ENCODE results near the gene SGCA. TPM values are rescaled to one million over a fixed set of nuclear protein-coding genes. Genes with fewer than 3 reads are reported as not detected.

SGCA gene
- total RNA-seq, 2 donors from 2014 or later: 1.7 to 2.3 TPM

DNA sequence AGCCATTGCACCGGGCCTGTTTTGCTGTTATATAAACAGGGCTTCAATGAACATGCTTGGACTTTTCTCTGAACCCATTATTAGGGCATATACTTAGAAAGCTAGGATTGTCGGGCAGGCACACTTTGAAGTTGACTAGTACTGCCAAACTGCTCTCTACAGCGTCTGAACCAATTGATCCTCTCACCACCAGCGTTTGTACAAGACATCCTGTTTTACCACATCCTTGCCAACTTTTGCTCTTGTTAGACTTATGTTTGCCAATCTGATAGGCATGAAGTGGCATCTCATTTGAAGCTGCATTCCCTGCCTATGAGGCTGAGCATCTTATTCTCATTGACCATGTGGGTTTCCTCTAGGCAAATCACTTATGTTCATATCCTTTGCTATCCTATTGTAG is 7.9 kb upstream of the SGCA start:
- Mint-ChIP-seq H3K4me1 (ENCODE audit: low read depth) (peaks cover 56% of the 10 kb centered on the region), H3K27me3 (ENCODE audit: low read depth) (no peaks in the 10 kb centered on the region), H3K36me3 (ENCODE audit: insufficient read depth in 2 of 2) (peaks cover 0 to 2% of the 10 kb centered on the region in 2 donors), H3K4me3 (no peak overlapping the region), H3K9me3 (no peaks in the 10 kb centered on the region), H3K27ac (no peak overlapping the region)
- no peak for ATAC-seq (replicated peaks in 1 of 2)
- DNase-seq: no peak

DNA sequence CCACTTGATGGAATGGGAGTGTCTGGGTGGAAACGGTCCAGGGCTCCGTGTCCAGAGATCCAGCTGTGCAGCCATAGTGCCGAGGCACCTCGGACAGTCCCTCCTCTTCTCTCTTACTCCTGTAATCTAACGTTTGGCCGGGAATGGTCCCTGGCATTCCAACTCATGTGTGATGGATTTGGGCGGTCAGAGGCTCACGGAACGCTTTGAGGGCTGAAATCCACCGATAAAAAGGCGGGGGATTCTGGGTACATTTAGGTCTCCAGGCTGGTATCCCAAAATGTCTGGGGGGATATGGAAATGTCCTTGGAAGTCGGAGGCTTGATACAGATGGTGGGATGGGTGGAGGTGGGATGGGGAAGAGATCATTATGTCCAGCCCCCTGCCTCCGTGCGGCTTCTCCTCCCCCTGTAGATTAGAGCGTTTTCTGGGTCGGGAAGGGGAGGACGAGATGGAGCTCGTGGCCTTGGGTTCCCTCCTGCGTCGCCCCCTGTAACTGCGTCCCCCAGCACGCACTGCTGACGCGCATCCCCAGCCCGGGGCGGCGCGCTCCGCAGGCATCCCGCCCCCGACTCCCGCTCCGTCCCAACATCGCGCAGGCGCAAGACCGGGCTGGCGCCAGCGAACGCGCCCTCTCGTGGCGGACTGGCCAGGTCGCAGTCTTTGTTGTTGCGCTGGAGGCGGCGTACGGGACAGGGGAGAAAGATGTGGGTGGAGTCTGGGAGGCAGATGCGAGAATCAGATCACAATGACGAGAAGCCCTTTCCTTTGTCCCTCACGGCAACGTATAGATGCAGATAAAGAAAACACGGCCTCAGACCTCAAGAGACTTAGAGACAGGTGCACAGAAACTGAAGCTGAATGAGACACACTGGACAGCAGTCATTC is 4.5 kb upstream of the SGCA start:
- no peaks in the 10 kb centered on the region for H3K9me3 Mint-ChIP-seq
- H3K4me1 Mint-ChIP-seq (ENCODE audit: low read depth): peaks cover 49% of the 10 kb centered on the region
- peak overlapping the region; percentile 81 to 83 for H3K4me3 Mint-ChIP-seq
- H3K27ac Mint-ChIP-seq: peak overlapping the region; percentile 91
- H3K36me3 Mint-ChIP-seq (ENCODE audit: insufficient read depth in 2 of 2): peaks cover 0 to 2% of the 10 kb centered on the region in 2 donors
- no peaks in the 10 kb centered on the region for H3K27me3 Mint-ChIP-seq (ENCODE audit: low read depth)
- peak; percentile 95 for ATAC-seq (replicated peaks in 1 of 2)
- DNase-seq: peak; percentile 95 to 98

DNA sequence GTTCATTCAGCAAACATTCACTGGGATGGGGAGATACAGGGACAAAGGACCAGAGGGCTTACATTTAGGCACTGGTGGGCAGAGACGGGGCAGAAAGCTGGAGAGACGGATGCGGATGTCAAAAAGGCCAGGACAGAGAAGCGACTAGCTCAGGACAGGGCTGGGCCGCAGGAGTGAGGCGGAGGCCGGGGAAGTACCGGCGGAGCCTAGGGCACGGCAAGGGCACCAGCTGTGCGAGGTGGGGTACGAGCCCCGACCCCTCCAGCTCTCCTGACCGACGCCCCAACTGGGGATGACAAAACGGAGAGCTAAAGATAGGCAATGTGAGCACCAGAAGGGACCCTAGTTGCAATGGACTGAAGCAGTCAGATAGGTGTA is 3.9 kb upstream of the SGCA start:
- Mint-ChIP-seq H3K36me3 (ENCODE audit: insufficient read depth in 2 of 2) (peaks cover 0 to 2% of the 10 kb centered on the region in 2 donors), H3K27ac (peak overlapping the region; percentile 91), H3K4me1 (ENCODE audit: low read depth) (peaks cover 49% of the 10 kb centered on the region), H3K4me3 (peak overlapping the region; percentile 81 to 83), H3K27me3 (ENCODE audit: low read depth) (no peaks in the 10 kb centered on the region), H3K9me3 (no peaks in the 10 kb centered on the region)
- ATAC-seq (replicated peaks in 1 of 2) (no peak), DNase-seq (no peak)

DNA sequence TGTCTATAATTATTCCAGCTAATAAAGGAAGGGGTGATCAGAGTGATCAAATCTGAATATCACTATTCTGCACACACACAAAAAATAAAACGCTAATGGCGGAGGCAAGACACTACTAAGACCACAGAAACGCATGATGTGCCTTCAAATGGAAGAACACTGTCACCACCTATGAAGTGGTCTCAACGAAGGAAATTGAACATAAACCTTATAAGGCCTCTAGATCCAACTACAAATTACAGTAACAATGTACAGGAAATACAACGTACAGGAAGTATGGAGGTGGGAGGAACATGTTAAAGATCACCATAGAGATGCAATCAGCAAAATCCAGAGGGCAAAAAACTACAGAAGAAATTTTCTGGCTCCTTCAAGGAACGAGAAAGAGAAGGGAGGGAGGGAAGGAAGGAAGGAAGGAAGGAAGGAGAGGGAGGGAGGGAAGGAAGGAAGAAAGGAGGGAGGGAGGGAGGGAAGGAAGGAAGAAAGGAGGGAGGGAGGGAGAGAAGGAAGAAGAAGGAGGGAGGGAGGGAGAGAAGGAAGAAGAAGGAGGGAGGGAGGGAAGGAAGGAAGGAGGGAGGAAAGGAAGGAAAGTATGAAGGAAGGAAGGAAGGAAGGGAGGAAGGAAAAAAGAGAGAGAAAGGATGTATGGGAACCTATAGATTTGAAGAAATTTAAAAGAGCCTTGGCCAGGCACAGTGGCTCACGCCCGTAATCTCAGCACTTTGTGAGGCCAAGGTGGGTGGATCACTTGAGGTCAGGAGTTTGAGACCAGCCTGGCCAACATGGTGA is 3.1 kb upstream of the SGCA start:
- Mint-ChIP-seq H3K36me3 (ENCODE audit: insufficient read depth in 2 of 2) (peaks cover 0 to 2% of the 10 kb centered on the region in 2 donors), H3K27me3 (ENCODE audit: low read depth) (no peaks in the 10 kb centered on the region), H3K4me1 (ENCODE audit: low read depth) (peaks cover 47% of the 10 kb centered on the region), H3K9me3 (no peaks in the 10 kb centered on the region), H3K4me3 (peak overlapping the region; percentile 81 to 83), H3K27ac (peak overlapping the region; percentile 75)
- DNase-seq: no peak
- ATAC-seq (replicated peaks in 1 of 2): peak; percentile 6 to 12

DNA sequence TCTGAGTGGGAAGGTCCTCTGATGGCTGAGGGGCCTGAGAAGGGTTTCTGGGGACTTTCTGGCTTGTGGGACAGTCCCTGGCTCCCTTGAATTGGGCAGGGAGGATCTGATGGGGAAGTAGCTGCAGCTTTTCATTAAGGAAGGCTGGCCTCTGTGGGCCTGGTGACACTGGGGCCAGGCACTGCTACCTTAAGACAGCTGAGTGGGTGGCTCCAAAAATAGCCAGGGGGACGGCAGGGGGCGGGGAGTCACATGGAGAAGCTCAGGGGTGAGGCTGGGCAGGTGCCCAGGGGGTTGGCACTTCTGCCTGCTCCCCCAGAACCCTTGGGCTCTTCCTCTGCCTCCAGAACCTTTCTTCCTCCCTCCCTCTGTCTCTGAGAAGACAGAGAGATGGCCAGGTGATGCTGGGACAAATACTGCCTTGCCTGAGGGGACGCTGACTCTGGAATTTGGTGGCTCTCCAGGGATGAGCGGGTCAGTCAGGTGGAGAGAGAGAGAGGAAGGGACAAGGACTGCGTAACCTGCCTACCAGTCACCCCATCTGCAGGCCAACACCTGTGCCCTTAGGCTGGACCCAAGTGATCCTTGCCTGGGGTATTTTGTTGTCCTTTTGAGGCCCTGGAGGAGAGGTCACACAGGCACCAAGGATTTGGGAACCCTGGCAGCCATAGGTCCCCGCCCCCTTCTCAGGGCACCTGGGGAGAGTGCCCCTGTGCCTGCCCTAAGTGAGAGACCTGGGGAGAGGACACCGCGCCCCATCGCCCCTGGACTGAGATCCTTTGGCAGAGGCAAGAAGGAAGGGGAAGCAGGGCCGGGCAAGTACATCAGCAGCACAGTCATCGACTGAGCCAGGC is 1.7 kb upstream of the SGCA start:
- Mint-ChIP-seq H3K27ac (no peak overlapping the region), H3K36me3 (ENCODE audit: insufficient read depth in 2 of 2) (peaks cover 0 to 2% of the 10 kb centered on the region in 2 donors), H3K27me3 (ENCODE audit: low read depth) (no peaks in the 10 kb centered on the region), H3K4me3 (peak overlapping the region in 1 of 2 donors; percentile 36), H3K4me1 (ENCODE audit: low read depth) (peaks cover 41% of the 10 kb centered on the region), H3K9me3 (no peaks in the 10 kb centered on the region)
- no peak for ATAC-seq (replicated peaks in 1 of 2)
- DNase-seq: no peak

DNA sequence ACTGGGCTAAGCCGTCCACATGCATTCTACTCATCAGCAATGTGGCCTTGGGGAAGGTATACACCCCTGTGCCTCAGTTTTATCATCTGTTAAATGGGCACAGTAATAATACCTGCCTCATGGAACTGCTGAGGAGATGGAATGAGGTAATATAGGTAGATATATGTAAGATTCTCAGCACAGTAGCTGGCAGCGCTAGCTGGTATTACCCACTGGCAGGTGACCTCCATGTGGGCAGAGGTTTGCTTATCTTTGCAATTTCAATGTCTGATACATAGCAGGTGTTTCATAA is 1.2 kb upstream of the SGCA start:
- Mint-ChIP-seq H3K27ac (no peak overlapping the region), H3K9me3 (no peaks in the 10 kb centered on the region), H3K27me3 (ENCODE audit: low read depth) (no peaks in the 10 kb centered on the region), H3K4me1 (ENCODE audit: low read depth) (peaks cover 47% of the 10 kb centered on the region), H3K36me3 (ENCODE audit: insufficient read depth in 2 of 2) (peaks cover 0 to 2% of the 10 kb centered on the region in 2 donors), H3K4me3 (no peak overlapping the region)
- DNase-seq (no peak), ATAC-seq (replicated peaks in 1 of 2) (no peak)

DNA sequence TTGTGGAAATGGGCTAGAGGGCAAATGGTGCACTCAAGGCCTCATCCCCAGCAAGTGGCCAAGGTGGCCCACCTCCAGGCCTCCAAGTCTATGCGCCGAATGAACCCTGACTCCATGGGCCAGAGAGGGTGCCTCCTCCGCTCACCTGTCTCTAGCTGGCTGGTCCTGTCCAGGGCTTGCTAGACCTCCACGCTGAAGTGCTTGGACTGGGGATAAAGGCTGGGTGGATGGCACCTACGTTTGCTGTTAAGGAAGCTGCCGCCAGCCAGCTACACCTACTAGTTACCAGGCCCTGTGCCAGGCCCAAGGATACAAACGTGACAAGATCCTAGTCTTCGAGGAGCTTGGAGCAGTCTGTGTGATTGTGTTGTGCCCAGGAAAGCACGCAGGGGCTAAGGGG is 739 bp upstream of the SGCA start:
- peaks cover 51% of the 10 kb centered on the region for H3K4me1 Mint-ChIP-seq (ENCODE audit: low read depth)
- H3K9me3 Mint-ChIP-seq: no peaks in the 10 kb centered on the region
- no peak overlapping the region for H3K4me3 Mint-ChIP-seq
- peak overlapping the region; percentile 3 for H3K27ac Mint-ChIP-seq
- no peak for ATAC-seq (replicated peaks in 1 of 2)
- no peaks in the 10 kb centered on the region for H3K27me3 Mint-ChIP-seq (ENCODE audit: low read depth)
- peaks cover 0 to 2% of the 10 kb centered on the region in 2 donors for H3K36me3 Mint-ChIP-seq (ENCODE audit: insufficient read depth in 2 of 2)
- no peak for DNase-seq

DNA sequence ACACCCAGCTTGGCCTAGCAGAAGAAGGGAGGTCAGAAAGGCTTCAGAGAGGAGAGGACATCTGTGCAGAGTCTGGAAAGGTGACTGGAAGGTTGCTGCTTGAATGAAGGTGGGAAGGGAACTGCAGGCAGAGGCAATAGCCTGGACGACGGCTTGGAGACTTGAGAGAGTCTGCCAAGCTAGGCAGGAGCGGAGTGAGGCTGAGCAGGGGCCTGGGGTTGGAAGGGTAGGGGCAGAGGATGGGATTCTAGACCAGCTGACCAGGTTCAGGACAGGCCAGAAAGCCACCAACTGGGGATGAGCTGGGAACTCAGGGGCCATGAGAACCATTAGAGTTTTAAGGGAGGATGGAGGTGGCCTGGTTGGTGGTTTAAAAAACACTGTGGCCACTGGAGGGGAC is 339 bp upstream of the SGCA start:
- no peaks in the 10 kb centered on the region for H3K27me3 Mint-ChIP-seq (ENCODE audit: low read depth)
- ATAC-seq (replicated peaks in 1 of 2): no peak
- peak overlapping the region; percentile 3 for H3K27ac Mint-ChIP-seq
- no peak overlapping the region for H3K4me3 Mint-ChIP-seq
- no peaks in the 10 kb centered on the region for H3K9me3 Mint-ChIP-seq
- peaks cover 0 to 2% of the 10 kb centered on the region in 2 donors for H3K36me3 Mint-ChIP-seq (ENCODE audit: insufficient read depth in 2 of 2)
- H3K4me1 Mint-ChIP-seq (ENCODE audit: low read depth): peaks cover 50% of the 10 kb centered on the region
- no peak for DNase-seq

DNA sequence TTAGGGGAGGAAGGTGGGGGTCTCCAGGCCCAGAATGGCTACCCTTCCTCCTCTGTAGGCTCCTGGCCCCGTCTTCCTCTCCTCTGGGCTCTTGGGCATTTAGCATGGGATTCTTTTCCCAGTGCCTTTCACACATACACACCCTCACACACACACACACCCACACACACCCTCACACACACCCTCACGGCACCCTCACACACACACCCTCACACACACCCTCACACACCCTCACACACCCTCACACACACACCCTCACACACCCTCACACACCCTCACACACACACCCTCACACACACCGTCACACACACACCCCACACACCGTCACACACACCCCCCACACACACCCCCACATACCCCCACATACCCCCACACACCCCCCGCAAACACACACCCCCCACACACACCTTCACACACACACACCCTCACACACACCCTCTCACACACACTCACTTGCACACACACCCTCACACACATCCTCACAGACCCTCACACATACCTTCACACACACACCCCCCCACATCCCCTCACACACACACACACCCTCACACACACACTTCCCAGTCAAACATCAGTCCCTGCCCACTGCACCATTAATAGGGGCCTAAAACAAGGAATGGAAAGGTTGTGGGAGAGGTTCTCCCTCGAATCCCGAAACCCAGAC is 845 bp downstream of the SGCA start:
- no peak overlapping the region for H3K27ac Mint-ChIP-seq
- no peaks in the 10 kb centered on the region for H3K9me3 Mint-ChIP-seq
- peaks cover 0 to 2% of the 10 kb centered on the region in 2 donors for H3K36me3 Mint-ChIP-seq (ENCODE audit: insufficient read depth in 2 of 2)
- H3K27me3 Mint-ChIP-seq (ENCODE audit: low read depth): no peaks in the 10 kb centered on the region
- DNase-seq (no peak), ATAC-seq (replicated peaks in 1 of 2) (no peak)
- H3K4me3 Mint-ChIP-seq: no peak overlapping the region
- peaks cover 43% of the 10 kb centered on the region for H3K4me1 Mint-ChIP-seq (ENCODE audit: low read depth)

DNA sequence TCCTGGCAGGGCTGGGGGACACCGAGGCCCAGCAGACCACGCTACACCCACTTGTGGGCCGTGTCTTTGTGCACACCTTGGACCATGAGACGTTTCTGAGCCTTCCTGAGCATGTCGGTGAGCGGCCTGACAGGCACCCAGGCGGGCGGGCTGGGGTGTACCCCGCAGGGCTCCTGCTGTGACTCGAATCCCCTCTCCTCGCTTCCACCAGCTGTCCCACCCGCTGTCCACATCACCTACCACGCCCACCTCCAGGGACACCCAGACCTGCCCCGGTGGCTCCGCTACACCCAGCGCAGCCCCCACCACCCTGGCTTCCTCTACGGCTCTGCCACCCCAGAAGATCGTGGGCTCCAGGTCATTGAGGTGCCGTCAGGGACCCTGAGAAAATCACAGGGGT is 1.6 kb downstream of the SGCA start:
- ATAC-seq (replicated peaks in 1 of 2) (no peak), DNase-seq (no peak)
- Mint-ChIP-seq H3K36me3 (ENCODE audit: insufficient read depth in 2 of 2) (no peaks in the 10 kb centered on the region), H3K4me1 (ENCODE audit: low read depth) (peaks cover 36% of the 10 kb centered on the region), H3K9me3 (no peaks in the 10 kb centered on the region), H3K4me3 (no peak overlapping the region), H3K27ac (no peak overlapping the region), H3K27me3 (ENCODE audit: low read depth) (no peaks in the 10 kb centered on the region)

DNA sequence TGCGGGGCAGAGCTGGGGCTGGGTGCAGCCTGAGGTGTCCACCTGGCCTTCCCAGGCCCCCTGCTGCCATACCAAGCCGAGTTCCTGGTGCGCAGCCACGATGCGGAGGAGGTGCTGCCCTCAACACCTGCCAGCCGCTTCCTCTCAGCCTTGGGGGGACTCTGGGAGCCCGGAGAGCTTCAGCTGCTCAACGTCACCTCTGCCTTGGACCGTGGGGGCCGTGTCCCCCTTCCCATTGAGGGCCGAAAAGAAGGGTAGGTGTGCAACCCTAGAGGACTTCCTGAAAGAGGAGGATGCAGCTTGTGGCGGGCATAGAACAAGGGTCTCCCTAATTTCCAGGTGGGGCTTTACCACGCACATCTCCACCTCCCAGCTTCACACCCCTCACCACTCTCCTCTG is 2.5 kb downstream of the SGCA start:
- no peak for DNase-seq
- Mint-ChIP-seq H3K9me3 (no peaks in the 10 kb centered on the region), H3K4me3 (peak overlapping the region in 1 of 2 donors; percentile 48), H3K36me3 (ENCODE audit: insufficient read depth in 2 of 2) (no peaks in the 10 kb centered on the region), H3K27me3 (ENCODE audit: low read depth) (no peaks in the 10 kb centered on the region), H3K27ac (no peak overlapping the region), H3K4me1 (ENCODE audit: low read depth) (peaks cover 27% of the 10 kb centered on the region)
- no peak for ATAC-seq (replicated peaks in 1 of 2)

DNA sequence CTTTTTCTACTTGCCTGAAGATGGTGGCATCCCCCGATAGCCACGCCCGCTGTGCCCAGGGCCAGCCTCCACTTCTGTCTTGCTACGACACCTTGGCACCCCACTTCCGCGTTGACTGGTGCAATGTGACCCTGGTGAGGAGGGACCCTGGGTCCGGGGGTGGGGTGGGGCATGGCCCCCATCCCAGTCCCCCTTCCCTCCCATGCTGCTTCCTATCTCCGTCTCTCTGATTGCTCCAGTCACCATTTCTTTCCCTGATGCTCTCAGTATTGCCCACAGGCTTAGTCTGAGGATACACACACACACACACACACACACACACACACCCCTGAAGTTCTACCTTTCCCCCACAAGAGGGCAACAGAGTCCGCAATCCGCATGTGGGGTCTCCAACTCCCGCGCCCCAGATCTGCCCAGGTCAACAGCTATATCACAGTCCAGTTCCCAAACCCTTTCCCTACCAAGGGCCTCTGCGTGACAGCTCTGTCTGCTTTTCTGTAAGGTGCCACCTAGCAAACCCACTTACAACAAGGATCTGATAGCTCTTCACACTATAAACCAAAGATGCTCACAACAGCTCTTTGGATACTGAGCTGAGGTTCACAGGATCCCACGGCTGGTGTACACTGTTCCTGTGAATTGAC is 3.4 kb downstream of the SGCA start:
- DNase-seq (peak; percentile 66 to 73), ATAC-seq (replicated peaks in 1 of 2) (peak; percentile 83 to 84)
- Mint-ChIP-seq H3K27ac (peak overlapping the region; percentile 18), H3K36me3 (ENCODE audit: insufficient read depth in 2 of 2) (no peaks in the 10 kb centered on the region), H3K9me3 (no peaks in the 10 kb centered on the region), H3K4me1 (ENCODE audit: low read depth) (peaks cover 19% of the 10 kb centered on the region), H3K27me3 (ENCODE audit: low read depth) (no peaks in the 10 kb centered on the region), H3K4me3 (peak overlapping the region; percentile 48 to 56)
